Natural killer cell treated with Interleukin-12 subunit alpha and Interleukin-12 subunit beta and Interleukin-15 and Interleukin-18, amount 100 ng/mL, for 72 hours (primary cell): ENCODE measurements around the gene SEMA6D. TPM values are rescaled to one million over a fixed set of nuclear protein-coding genes. Genes with fewer than 3 reads are reported as not detected.
"Not testable (repeated sequence)": the region's sequence is repeated elsewhere in the genome, so short reads cannot be mapped to it uniquely, and the experiment has no call there.

ENCODE experiments used
- ATAC-seq, 2 donors: fragments of 150-1000 bp; cut with Tn5 transposase in 1 of 2; sonication (Bioruptor Pico), chemical (Tn5 transposase) in 1 of 2; 2 replicates each; pipeline ENCODE4 v1.10.0; 2021
- DNase-seq: peaks from one replicate; pipeline ENCODE4 v3.0.0; 2022; ENCODE audit warnings: low spot score
- H3K27ac Mint-ChIP-seq, 2 donors: 1 replicate in 1 of 2; 2 replicates in 1 of 2; pipeline ENCODE4 v1.8.0; 2022; ENCODE audit warnings: mixed read lengths in 2 of 2, mild to moderate bottlenecking in 1 of 2, moderate library complexity in 1 of 2
- H3K27me3 Mint-ChIP-seq, 2 donors: 1 replicate in 1 of 2; 2 replicates in 1 of 2; pipeline ENCODE4 v1.8.0; 2022; ENCODE audit warnings: mixed read lengths in 2 of 2
- H3K36me3 Mint-ChIP-seq: one replicate; pipeline ENCODE4 v1.8.0; 2022; ENCODE audit warnings: mixed read lengths
- H3K4me1 Mint-ChIP-seq, 2 donors: 1 replicate in 1 of 2; 2 replicates in 1 of 2; pipeline ENCODE4 v1.8.0; 2022; ENCODE audit warnings: low read depth in 2 of 2, mixed read lengths in 2 of 2, mild to moderate bottlenecking in 1 of 2
- H3K4me3 Mint-ChIP-seq: one replicate; pipeline ENCODE4 v1.8.0; 2022; ENCODE audit warnings: mixed read lengths
- H3K9me3 Mint-ChIP-seq: 2 replicates; pipeline ENCODE4 v1.8.0; 2022; ENCODE audit warnings: mixed read lengths
- total RNA-seq, 2 donors: library from RNA; stranded (reverse); gene quantifications; one replicate each; pipeline ENCODE4 v1.2.3, GENCODE V29; 2022

SEMA6D gene
- total RNA-seq, 2 donors from 2014 or later: not detected

GRCh38 chr15:47725906-47726305 is 8.6 kb downstream of the SEMA6D start:
- DNase-seq (no peak), ATAC-seq (no peak)
- Mint-ChIP-seq H3K4me1 (no peaks in the 10 kb centered on the region), H3K36me3 (no peaks in the 10 kb centered on the region), H3K27ac (no peak overlapping the region), H3K27me3 (peaks cover 6 to 31% of the 10 kb centered on the region in 2 donors), H3K9me3 (no peaks in the 10 kb centered on the region), H3K4me3 (no peak overlapping the region)

- Mint-ChIP-seq H3K4me3 (no peak overlapping the region), H3K27me3 (peaks cover 6 to 31% of the 10 kb centered on the region in 2 donors), H3K27ac (no peak overlapping the region), H3K4me1 (no peaks in the 10 kb centered on the region), H3K36me3 (no peaks in the 10 kb centered on the region), H3K9me3 (no peaks in the 10 kb centered on the region)
- DNase-seq (no peak), ATAC-seq (no peak)
These were observed 9.1 kb downstream of the SEMA6D start for GRCh38 chr15:47726399-47726823.

GRCh38 chr15:47727137-47727536 is 9.8 kb downstream of the SEMA6D start:
- peaks cover 6 to 25% of the 10 kb centered on the region in 2 donors for H3K27me3 Mint-ChIP-seq
- H3K27ac Mint-ChIP-seq: no peak overlapping the region
- DNase-seq (no peak), ATAC-seq (no peak)
- no peak overlapping the region for H3K4me3 Mint-ChIP-seq
- H3K4me1 Mint-ChIP-seq: no peaks in the 10 kb centered on the region
- no peaks in the 10 kb centered on the region for H3K36me3 Mint-ChIP-seq
- H3K9me3 Mint-ChIP-seq: no peaks in the 10 kb centered on the region

- no peak for DNase-seq
- no peak overlapping the region for H3K27ac Mint-ChIP-seq
These were observed 10.4 kb downstream of the SEMA6D start for GRCh38 chr15:47727676-47728075.

GRCh38 chr15:47728426-47728825 is 11.1 kb downstream of the SEMA6D start:
- Mint-ChIP-seq H3K4me3 (no peak overlapping the region), H3K4me1 (no peaks in the 10 kb centered on the region), H3K9me3 (no peaks in the 10 kb centered on the region), H3K27ac (no peak overlapping the region), H3K27me3 (peaks cover 6 to 17% of the 10 kb centered on the region in 2 donors), H3K36me3 (no peaks in the 10 kb centered on the region)
- no peak for DNase-seq
- ATAC-seq: no peak

More at GRCh38 chr15:47727676-47728075, 10.4 kb downstream of the SEMA6D start:
- Mint-ChIP-seq H3K4me1 (no peaks in the 10 kb centered on the region), H3K4me3 (no peak overlapping the region), H3K27me3 (peaks cover 6 to 21% of the 10 kb centered on the region in 2 donors), H3K9me3 (no peaks in the 10 kb centered on the region), H3K36me3 (no peaks in the 10 kb centered on the region)
- no peak for ATAC-seq

- H3K4me3 Mint-ChIP-seq: no peak overlapping the region
- H3K27me3 Mint-ChIP-seq: peaks cover 5 to 14% of the 10 kb centered on the region in 2 donors
- H3K9me3 Mint-ChIP-seq: no peaks in the 10 kb centered on the region
- DNase-seq: no peak
- no peaks in the 10 kb centered on the region for H3K4me1 Mint-ChIP-seq
- H3K27ac Mint-ChIP-seq: no peak overlapping the region
- no peak for ATAC-seq
- no peaks in the 10 kb centered on the region for H3K36me3 Mint-ChIP-seq
These were observed 11.6 kb downstream of the SEMA6D start for GRCh38 chr15:47728886-47729285.

- ATAC-seq (no peak), DNase-seq (no peak)
- Mint-ChIP-seq H3K27ac (no peak overlapping the region), H3K36me3 (no peaks in the 10 kb centered on the region), H3K4me1 (no peaks in the 10 kb centered on the region), H3K4me3 (no peak overlapping the region), H3K9me3 (no peaks in the 10 kb centered on the region), H3K27me3 (peaks cover 0 to 13% of the 10 kb centered on the region in 2 donors)
These were observed 13.9 kb downstream of the SEMA6D start for GRCh38 chr15:47731230-47731629.

- Mint-ChIP-seq H3K36me3 (no peaks in the 10 kb centered on the region), H3K4me1 (no peaks in the 10 kb centered on the region), H3K27ac (no peak overlapping the region), H3K4me3 (no peak overlapping the region), H3K9me3 (no peaks in the 10 kb centered on the region), H3K27me3 (peaks cover 0 to 11% of the 10 kb centered on the region in 2 donors)
- no peak for ATAC-seq
- DNase-seq: no peak
These were observed 14.9 kb downstream of the SEMA6D start for GRCh38 chr15:47732248-47732647.

GRCh38 chr15:47733085-47733484 is 15.8 kb downstream of the SEMA6D start:
- no peak overlapping the region for H3K4me3 Mint-ChIP-seq
- H3K36me3 Mint-ChIP-seq: no peaks in the 10 kb centered on the region
- H3K27ac Mint-ChIP-seq: no peak overlapping the region
- peaks cover 0 to 11% of the 10 kb centered on the region in 2 donors for H3K27me3 Mint-ChIP-seq
- no peaks in the 10 kb centered on the region for H3K4me1 Mint-ChIP-seq
- ATAC-seq: no peak
- no peaks in the 10 kb centered on the region for H3K9me3 Mint-ChIP-seq
- no peak for DNase-seq

GRCh38 chr15:47736143-47736786 is 19.0 kb downstream of the SEMA6D start:
- no peak overlapping the region for H3K4me3 Mint-ChIP-seq
- no peaks in the 10 kb centered on the region for H3K9me3 Mint-ChIP-seq
- no peak overlapping the region for H3K27ac Mint-ChIP-seq
- DNase-seq (no peak), ATAC-seq (no peak)
- no peaks in the 10 kb centered on the region for H3K36me3 Mint-ChIP-seq
- H3K4me1 Mint-ChIP-seq: no peaks in the 10 kb centered on the region
- peaks cover 0 to 10% of the 10 kb centered on the region in 2 donors for H3K27me3 Mint-ChIP-seq

GRCh38 chr15:47737477-47737876 is 20.2 kb downstream of the SEMA6D start:
- peaks cover 0 to 10% of the 10 kb centered on the region in 2 donors for H3K27me3 Mint-ChIP-seq
- ATAC-seq (no peak), DNase-seq (no peak)
- no peaks in the 10 kb centered on the region for H3K9me3 Mint-ChIP-seq
- H3K36me3 Mint-ChIP-seq: no peaks in the 10 kb centered on the region
- no peaks in the 10 kb centered on the region for H3K4me1 Mint-ChIP-seq
- H3K4me3 Mint-ChIP-seq: no peak overlapping the region
- H3K27ac Mint-ChIP-seq: no peak overlapping the region

GRCh38 chr15:47738144-47738825 is 21.0 kb downstream of the SEMA6D start:
- not testable (repeated sequence) for DNase-seq, H3K4me1 Mint-ChIP-seq

GRCh38 chr15:47741082-47741481 is 23.8 kb downstream of the SEMA6D start:
- no peaks in the 10 kb centered on the region for H3K4me1 Mint-ChIP-seq
- ATAC-seq (no peak), DNase-seq (no peak)
- H3K27ac Mint-ChIP-seq: no peak overlapping the region
- H3K4me3 Mint-ChIP-seq: no peak overlapping the region
- H3K9me3 Mint-ChIP-seq: no peaks in the 10 kb centered on the region
- H3K27me3 Mint-ChIP-seq: peaks cover 0 to 10% of the 10 kb centered on the region in 2 donors
- H3K36me3 Mint-ChIP-seq: no peaks in the 10 kb centered on the region

More at GRCh38 chr15:47738144-47738825, 21.0 kb downstream of the SEMA6D start:
- not testable (repeated sequence) for H3K9me3 Mint-ChIP-seq, ATAC-seq, H3K4me3 Mint-ChIP-seq, H3K36me3 Mint-ChIP-seq, H3K27ac Mint-ChIP-seq
- H3K27me3 Mint-ChIP-seq: peaks cover 0 to 11% of the 10 kb centered on the region in 2 donors

- peaks cover 0 to 10% of the 10 kb centered on the region in 2 donors for H3K27me3 Mint-ChIP-seq
These were observed 24.6 kb downstream of the SEMA6D start for GRCh38 chr15:47741907-47742306.

More at GRCh38 chr15:47741907-47742306, 24.6 kb downstream of the SEMA6D start:
- Mint-ChIP-seq H3K9me3 (no peaks in the 10 kb centered on the region), H3K4me1 (no peaks in the 10 kb centered on the region), H3K27ac (no peak overlapping the region), H3K36me3 (no peaks in the 10 kb centered on the region), H3K4me3 (no peak overlapping the region)
- no peak for DNase-seq
- ATAC-seq: no peak
